ENCODE measurements around the gene TENM4.

TENM4 gene

DNA sequence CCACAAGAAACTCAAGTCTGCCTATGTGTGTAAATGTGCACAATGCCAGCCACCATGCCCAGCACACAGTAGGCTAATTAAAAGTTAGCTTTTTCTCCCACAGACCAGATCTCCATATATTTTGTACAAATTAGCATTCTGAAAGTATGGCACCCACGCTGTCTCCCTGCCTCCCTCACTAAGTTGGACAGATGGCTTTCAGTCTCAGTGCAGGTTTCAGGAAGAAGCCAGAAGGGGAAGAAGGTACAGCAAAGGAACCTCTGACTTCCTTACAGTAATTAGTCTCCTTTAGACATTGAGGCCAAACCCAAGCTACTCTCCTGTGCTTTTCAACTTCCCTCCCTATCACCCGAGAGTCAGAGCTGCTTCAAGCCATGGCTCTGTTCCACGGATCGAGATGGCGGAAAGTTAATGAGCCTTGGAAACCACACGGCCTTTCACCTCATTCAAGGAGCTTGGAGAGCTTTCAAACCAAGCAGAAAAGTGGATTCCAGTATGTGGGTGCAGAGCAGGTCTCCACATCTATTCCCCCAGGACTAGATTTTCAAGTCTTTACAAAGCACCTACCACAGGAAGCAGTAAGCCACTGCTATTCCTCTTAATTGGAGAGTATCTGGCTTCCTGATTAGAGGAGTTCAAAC, 645.1 kb downstream of the TENM4 start:
- peak; percentile 52 for DNase-seq

DNA sequence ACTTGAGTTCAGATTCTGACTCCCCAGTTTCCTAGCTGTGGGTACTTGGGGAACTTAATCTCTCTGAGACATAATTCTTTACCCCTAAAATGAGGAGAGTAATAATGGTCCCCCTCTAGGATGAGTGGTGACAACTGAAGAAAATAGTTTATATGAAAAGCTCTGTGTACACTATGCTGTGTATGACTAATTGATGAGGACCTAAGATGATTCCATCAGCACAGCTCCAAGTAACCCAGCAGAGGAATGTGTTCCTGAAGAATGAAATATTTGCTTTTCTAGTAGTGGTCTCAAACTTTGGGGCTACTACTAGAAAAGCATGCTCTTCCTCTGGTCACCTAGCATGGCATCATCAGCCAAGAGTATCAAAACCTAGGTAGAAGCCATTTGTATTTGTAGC, 648.9 kb downstream of the TENM4 start:
- DNase-seq, result no peak

DNA sequence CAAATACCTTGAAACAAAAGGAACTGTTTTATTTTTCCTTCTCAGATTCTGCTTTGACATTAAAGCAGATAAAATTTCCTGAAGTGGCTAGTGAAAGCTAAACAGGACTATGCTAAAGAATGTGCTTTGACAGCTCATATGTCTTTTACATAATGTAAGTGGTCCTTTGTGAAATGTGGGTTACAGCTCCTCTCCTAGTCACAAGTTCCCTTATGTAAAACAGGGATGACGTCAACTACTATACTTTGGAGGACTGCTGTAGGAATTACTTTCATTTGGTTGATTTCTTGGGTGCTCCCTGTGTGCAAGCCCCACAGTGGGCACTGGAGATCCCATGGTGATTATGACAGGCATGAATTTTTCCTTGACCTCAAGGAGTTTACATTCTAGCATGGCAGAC, 649.6 kb downstream of the TENM4 start:
- no peak for DNase-seq

DNA sequence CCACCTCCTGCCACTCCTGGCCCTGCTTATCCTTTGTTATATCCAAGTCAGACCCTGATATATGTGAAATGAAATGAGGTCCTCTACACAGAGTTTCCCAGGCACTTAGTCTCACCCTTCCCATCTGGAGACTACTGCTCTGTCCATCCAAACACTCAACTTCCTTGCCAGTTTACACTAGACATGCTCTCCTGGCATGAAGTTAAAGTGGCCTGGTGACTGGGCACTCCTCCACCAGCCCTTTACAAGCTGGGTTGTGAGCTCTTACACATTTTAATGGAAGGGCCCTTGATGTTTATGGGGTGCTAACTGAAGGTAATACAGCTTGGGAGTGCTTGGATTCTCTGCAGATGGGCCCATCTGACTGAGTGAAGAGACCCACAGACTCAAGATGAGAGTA, 650.0 kb downstream of the TENM4 start:
- DNase-seq, result peak; percentile 29

DNA sequence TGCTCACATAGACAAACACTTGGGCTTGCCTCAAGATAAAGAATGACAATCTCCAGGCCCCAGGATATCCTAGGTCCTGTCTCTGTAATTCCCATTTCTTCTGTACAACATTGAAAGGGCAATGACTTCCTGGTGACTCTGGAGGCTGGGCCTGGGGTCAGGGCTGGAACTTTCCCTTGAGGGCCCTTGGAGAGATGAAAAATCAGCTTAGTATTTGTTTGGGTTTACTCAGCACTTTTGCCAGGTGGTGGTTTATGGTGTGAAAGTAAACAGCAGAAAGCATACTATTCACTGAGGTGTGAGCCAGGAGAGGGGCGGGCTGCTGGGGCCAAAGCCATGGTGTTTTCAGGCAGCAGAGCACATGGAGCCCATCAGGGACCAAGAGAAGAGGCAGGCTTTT, 651.5 kb downstream of the TENM4 start:
- peak; percentile 26 for DNase-seq

DNA sequence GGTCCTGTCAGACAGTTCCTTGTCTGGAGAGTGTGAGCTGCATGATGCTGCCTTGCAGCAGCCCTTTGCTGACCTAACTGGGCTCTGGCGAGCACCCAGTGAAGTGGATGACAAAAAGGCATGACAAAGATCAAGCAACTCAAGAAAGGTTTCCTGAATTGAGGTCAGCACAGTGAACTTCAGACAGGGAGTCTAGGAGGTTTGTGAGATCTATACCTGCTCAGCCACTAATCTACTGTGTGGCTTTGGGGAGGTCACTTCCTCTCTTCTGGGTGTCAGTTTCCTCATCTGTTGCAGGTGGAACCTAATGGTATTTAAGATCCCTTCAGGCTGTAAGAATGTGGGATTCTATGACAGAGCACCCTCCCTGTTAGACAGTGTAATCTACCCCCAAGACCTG, 652.3 kb downstream of the TENM4 start:
- DNase-seq, result no peak

DNA sequence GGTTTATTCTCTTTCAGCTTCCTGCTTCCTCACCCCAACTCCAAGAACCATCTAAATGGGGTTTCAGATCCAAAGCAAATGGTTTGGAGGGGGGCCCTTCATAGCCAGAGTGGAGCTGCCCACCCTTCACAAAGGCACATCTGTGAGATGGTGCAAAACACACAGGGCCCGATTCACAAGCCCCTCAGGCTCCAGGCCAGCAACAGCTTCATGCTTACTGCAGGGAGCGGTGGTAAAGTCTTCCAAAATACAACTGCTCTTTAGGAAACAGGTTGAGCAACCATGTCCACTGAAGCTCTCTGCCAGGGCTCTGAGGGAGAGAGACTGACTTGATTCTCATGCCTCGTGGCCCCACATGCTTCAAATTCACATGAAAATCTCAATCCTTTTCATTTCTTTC, 653.1 kb downstream of the TENM4 start:
- DNase-seq, result no peak

DNA sequence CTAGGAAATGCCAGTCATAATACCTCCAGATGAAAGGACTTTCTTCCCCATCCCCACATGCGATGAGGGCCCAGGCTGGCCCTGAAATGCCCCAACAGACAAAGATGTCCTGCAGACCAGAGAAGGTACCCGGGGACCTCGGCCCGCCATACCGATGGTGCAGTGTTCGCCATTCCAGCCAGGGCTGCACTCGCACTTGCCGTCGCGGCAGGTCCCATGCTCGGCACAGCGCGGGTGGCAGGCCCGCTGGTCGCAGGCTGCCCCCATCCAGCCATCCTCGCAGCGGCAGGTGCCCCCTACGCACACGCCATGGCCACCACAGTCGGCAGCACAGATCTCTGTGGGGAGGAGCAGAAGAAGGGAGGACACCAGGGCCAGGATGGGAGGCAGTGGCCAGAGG, 654.1 kb downstream of the TENM4 start:
- no peak for DNase-seq

DNA sequence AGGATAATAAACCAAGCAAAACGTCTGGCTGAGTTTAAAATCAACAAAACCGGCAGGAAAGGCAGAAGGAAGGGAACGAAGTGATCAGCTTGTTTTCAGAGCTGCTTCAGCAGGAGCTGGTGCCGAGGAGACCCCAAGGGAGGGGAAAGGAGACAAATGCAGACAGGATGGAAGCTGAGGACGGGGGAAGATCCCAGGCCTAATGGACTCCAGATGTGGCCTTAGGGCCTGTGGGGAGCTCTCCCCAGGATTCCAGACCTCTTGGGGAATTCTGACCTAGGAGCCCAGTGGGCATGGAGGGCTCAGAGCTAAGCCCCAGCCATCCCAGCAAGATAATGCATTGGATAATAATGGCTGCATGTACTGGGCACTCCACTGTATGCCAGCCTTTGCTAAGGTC, 654.7 kb downstream of the TENM4 start:
- no peak for DNase-seq

DNA sequence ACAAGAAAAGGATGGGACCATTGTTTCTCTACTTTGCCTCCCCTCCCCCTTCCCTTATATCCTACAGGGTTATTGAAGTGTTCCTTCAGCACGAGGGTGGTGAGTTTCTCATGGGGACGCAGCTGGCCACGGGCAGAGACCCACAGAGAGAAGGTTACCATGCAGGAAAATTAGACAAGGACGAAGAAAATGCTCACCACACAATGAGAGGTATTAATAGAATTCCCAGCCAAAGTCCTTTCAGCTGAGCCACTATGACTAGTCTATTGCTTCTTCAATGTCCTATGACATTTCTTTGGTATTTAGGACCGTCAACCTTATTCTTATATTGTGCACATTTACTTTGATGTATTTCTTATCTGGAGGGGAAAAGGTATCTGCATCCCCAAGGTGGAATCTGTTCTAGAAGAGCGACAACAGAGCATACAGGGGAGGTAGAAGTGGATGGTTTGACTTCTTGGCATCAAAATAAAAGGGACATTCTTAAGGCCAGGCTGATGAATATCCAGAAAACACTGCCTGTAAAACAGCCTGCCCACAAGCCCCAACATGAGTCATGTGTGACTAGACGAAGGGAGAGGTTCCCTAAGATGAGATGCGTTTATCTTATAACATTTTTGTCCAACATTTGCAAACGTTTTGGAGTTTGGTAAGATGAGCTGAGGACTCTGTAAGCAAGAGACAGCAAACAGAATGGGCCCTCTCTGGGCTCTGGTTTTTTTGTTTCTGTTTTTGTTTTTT, 656.3 kb downstream of the TENM4 start:
- DNase-seq, result no peak

DNA sequence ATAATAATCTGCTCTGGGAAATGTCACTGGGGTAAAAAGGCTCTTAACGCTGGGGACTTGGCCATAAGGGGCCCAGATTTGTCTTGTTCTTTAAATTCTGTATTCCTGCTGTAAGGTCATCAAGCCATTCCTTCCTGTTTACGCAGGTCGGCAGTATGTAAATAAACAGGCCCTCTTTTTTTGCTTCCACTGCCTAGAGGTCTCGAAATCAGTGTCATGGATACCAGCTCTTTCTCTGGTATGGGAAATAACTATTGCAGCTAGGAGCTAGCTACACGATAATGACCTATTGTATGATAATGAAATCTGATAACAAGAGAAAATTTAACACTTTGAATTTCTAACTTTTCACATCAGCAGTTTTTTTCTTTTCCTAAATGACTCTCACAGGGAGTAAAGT, 657.0 kb downstream of the TENM4 start:
- DNase-seq, result no peak

DNA sequence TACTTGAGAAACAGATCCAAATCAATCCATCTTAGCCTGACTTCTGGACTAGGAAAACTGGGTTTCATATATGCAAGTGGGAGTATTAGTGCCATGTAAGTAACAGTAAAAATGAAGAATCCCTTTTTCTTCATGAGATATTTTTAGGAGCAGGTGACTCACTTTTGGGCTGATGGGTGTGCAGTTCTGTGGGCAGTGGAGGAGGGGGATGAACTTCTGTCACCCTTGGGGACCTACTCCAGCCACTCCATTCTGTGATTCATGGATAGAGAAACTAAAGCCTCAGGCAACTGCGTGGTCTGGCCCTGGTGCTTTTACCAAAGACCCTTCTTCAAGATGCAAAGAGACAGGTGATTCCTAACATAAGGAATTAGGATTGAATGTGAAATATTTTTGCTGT, 657.5 kb downstream of the TENM4 start:
- DNase-seq, result no peak

DNA sequence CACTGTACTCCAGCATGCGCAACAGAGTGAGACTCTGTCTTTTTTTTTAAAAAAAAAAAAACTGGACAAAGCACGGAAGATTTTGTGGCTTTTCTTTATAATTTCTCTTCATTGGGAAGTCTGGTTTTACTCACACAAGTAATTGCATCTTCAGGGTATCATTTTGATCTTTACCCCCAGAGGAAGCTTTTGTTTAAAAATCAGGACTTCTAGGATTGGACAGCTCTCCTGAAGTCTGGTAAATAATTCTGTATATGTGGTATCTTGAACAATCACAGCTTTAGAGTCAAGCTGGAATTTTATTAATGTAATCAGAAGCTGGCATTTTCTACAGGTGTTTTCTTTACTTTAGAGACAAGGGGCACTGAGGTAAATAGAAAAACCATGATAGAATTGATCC, 658.1 kb downstream of the TENM4 start:
- no peak for DNase-seq

DNA sequence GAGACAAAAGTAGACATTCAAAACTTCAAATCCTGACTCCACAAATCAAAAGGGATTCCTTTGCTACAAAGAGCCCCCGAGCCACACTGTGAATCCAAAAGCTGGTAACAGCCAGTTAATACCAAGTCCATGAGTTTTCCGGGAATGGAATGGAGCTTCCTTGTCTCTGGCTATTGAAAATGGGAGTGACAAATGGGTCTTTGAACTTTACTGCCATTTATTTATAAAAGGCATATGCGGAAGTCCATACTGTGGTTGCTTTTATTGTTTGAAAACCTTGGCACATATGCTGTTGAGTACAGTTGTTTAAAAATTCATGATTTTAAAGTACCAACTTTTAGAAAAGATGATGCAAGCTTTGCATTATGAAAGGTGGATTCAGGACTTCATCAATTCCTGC, 659.9 kb downstream of the TENM4 start:
- DNase-seq, result no peak

DNA sequence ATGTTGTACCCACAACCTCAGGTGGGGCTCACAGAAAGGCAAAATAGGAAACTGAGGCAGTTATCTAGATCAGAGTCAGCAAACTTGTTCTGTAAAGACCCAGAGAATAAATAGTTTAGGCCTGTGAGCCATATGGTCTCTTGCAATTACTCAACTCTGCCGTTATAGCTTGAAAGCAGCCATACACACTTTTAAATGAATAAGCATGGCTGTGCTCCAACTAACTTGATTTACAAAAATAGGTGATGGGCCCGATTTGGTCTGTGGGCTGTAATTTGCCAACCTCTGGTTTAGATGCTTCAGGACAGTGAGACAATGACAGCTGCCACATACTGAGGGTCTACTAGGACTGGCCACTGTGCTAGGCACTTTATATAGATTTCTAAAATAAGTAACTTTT, 667.3 kb downstream of the TENM4 start:
- no peak for DNase-seq

DNA sequence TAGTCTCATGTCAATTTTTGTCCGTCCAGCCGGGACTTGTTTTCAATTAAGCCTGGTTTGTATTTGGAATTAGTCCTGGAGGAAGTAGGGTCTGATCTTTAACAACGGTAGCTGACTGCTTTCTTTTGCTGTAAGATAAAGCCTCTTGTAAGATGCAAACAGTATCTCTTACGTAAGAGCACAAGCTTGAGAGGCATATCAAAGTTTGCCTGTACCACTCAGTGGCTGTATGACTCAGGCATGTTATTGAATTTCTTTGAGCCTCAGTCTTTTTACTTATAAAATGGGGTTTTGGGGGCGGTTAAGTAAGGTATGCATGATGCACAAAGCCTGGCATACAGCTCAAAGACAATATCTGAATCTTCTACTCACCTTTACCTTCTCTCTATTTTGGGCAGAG, 667.8 kb downstream of the TENM4 start:
- no peak for DNase-seq

DNA sequence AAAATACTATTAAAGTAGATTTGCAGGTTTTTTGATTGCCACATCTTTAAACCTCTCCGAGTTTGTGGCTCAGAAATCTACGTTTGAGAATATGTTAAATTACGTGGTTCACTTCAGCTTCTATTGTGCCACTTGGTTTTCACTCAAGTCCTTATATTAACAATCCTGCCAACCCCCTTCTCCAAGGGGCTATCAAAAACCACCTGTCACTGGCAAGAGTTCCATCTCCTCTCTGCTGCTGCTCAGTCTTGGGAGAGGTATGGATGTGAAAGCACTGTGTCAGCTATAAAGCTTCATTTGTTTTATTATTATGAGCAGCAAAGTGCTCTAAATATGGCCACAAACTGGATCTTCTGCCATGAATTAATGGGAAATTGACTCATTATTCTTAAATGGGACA, 668.6 kb downstream of the TENM4 start:
- DNase-seq, result peak; percentile 22

DNA sequence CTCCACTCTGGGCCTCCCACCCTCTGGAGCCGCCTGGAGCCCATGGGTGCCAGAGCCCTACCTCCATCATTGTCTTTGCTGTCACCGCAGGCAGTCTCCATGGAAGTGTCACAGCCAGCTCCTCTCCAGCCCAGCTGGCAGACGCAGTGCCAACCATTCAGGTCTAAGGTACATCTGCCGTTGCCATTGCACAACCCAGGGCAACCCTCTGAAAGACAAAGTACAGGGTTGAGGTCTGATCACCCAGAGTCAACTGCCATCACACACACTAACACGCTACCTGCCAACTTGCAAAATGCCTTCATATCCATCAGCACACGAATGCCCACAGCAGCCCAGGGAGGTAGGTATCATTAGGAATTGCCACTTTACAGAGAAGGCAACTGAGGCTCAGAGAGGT, 669.9 kb downstream of the TENM4 start:
- DNase-seq, result no peak

DNA sequence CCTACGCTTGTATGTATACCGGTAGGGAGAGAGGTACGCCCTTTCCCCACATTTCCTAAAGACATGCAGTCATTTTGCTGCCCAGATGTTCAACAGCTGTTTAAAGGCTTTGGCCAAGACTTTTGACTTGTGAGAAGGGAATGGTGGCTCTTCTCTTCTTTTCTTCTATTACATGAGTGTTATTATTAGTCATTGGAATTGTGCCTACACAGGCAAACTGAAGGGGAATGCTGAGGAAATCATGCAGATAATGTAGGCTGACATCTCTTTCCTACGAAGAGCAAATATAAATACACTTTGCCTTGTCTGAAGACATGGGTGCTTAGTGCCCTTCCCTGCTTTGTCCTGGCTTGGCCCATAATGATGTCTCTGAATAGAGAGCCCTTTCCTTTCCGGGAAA, 671.9 kb downstream of the TENM4 start:
- no peak for DNase-seq

DNA sequence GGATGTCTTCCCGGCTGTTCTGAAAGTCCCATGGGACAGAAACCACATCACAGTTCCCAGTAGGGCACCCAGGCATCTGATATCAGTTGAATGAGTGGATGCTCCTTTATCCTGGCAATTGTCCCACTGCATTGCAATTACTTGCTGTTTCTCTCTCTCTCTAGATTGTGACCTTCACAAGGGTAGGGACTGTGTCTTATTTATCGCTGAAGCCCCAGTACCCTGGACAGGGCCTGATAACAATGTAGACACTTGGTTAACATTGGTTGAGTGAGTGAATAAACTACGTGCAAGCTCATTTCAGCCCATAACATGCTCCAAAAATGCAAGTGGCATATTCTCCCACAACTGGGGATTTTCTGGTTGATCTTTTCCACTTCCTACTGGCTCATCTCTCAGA, 672.5 kb downstream of the TENM4 start:
- DNase-seq, result no peak

DNA sequence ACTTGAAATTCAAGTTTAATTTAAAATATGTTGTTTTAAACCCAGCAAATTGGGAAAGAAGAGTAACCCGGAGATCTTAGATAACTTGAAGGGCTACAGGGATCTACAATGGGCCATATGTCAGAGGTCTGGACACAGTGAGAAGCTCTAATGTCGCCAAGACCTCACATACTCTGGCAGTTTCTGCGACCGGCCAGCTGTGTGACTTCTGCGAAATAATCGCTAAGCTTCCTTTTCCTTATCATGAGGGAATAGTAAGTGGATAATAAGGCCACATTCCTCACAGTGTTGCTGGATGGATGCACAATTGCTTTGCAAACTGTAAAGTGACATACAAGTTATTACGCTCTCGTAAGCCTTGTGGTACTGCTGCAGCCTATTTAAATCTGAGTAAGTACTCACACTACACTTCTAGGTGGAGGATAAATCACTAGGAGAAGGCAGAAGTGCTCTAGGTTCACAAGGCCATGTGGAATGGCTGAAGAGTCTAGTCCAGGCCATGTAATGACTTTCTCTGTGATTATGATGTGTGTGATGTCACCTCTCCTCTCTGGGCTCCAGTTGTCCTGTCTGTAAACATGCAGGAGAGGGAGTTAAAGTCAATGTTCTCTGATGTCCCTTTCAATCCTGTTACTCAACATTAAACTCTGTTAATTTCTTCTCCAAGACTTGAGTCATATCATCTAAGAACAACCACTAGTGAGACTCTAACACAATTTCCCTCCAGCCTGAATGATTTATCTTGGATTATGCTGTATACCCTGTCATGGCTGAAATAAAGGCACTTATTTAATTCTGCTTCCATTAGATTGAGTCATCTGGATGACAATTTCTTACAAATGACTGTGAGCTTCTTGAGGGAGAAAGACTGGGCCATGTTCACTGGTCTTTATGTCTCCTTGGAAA, 673.5 kb downstream of the TENM4 start:
- DNase-seq, result no peak

DNA sequence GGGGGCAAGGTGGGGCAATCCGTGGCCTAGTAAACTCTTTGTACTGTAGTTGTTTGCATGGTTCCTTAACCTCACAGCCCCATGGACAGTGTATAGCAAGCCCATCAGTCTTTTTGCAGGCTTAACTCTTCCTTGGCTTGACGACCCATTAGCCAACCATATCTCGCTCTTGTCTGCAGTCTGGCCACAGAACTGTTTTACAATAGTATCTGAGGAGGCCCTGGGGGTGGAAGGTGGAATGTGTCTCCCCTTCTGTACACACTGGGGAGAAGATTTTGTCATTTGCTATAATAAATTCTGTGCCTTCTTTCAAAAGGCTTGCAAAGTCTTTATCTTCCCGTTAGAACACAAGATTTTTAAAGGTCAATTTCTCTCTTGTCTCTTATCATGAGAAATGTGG, 675.9 kb downstream of the TENM4 start:
- no peak for DNase-seq

DNA sequence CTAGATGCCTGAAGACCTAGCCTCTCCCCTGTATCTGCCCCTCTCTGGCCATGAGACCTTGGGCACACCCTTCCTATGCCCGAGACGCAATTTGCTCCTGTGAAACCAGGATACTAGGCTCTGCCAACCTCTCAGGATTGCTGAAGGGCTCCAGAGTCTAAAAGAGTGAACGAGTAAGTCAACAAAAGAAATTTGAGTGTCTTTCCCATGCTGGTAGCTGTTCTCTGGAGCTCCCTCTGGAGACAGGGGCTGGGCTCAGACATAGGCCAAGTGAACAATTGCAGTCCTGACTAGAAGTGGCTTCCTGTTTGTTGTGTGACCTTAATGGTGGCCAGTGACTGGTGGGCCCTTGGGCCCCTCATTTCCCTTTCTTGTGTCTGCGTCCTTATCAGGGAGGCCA, 677.2 kb downstream of the TENM4 start:
- no peak for DNase-seq

DNA sequence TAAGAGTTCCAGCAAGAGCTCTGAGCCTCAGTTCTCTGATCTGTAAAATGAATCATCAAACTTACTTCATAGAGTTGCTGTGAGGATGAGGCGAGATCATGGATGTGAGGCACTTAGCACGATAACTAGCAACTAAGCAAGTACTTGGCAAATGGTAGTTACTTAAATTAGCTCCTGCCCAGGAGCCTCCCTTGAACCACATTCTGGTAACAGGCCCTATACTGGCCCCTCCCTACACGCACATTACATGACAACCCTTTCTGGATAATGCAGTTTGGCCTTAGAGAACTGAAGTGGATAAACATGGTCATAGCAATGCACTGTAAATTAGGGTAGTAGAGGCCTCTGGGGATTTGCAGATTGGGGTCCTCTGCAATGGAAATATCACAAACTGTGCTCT, 678.7 kb downstream of the TENM4 start:
- DNase-seq, result no peak
